ENCODE measurements around the gene ZNF385D. TPM values are rescaled to one million over a fixed set of nuclear protein-coding genes. Genes with fewer than 3 reads are reported as not detected.

Gene ZNF385D
- total RNA-seq, 1 experiment from 2014 or later: not detected

GRCh38 chr3:21791356-21791755 lies 40.3 kb upstream of the ZNF385D start (continued):
- TF ChIP-seq SRF (IDR thresholded peaks at IDR 0.05; ENCODE audit: low read depth): no peak
- TF ChIP-seq EZH2phosphoT487 (IDR thresholded peaks at IDR 0.05; ENCODE audit: borderline replicate concordance): no peak
- no peak for TF ChIP-seq ZNF274 (IDR thresholded peaks at IDR 0.05; ENCODE audit: low read depth, low read length)
- TF ChIP-seq CEBPB (IDR thresholded peaks at IDR 0.05; ENCODE audit: low read depth): no peak
- TF ChIP-seq ELF1 (IDR thresholded peaks at IDR 0.05; ENCODE audit: borderline replicate concordance, low read depth): no peak
- no peak for TF ChIP-seq YY1 (IDR thresholded peaks at IDR 0.05; ENCODE audit: extremely low read depth, insufficient replicate concordance, low read depth, low read length)
- TF ChIP-seq SIN3A (IDR thresholded peaks at IDR 0.05; ENCODE audit: low read depth): no peak

- Histone ChIP-seq H3K9ac (ENCODE audit: low read length) (no peak overlapping the region), H3K4me1 (ENCODE audit: control insufficient read depth in 1 of 2, insufficient read depth in 2 of 2, low read length in 2 of 2) (no peaks in the 10 kb centered on the region), H2AFZ (ENCODE audit: low read depth, low read length, poor library complexity, severe bottlenecking) (no peak overlapping the region), H3K27ac (ENCODE audit: low read depth, low read length) (no peak overlapping the region), H3K9me3 (ENCODE audit: control insufficient read depth in 1 of 2, insufficient read depth in 1 of 2, low read depth in 1 of 2, low read length in 2 of 2) (peaks cover 0 to 10% of the 10 kb centered on the region in 2 experiments; a peak in 2 of 4 replicates), H3K9me2 (ENCODE audit: insufficient read depth) (no peaks in the 10 kb centered on the region), H3K4me3 (replicated peaks in 1 of 2; ENCODE audit: low read depth in 1 of 2, low read length in 2 of 2) (no peak overlapping the region), H3K79me2 (ENCODE audit: insufficient read depth, low read length) (no peaks in the 10 kb centered on the region), H3K4me2 (ENCODE audit: low read length) (no peak overlapping the region), H4K20me1 (ENCODE audit: insufficient read depth) (no peaks in the 10 kb centered on the region), H3K36me3 (ENCODE audit: control insufficient read depth in 1 of 2, insufficient read depth in 2 of 2, low read length in 2 of 2) (no peaks in the 10 kb centered on the region), H3K27me3 (ENCODE audit: insufficient read depth, low read length) (no peaks in the 10 kb centered on the region)
- TF ChIP-seq EZH2phosphoT487 (IDR thresholded peaks at IDR 0.05; ENCODE audit: borderline replicate concordance): no peak
- no peak for TF ChIP-seq POLR2AphosphoS5 (IDR thresholded peaks at IDR 0.05; ENCODE audit: low read depth, low read length)
- TF ChIP-seq CBX3 (IDR thresholded peaks at IDR 0.05; ENCODE audit: low read depth): no peak
- TF ChIP-seq YY1 (IDR thresholded peaks at IDR 0.05; ENCODE audit: extremely low read depth, insufficient replicate concordance, low read depth, low read length): no peak
- TF ChIP-seq CTCF (IDR thresholded peaks at IDR 0.05 in 2 of 3, conservative IDR thresholded peaks at IDR 0.05 in 1 of 3; ENCODE audit: borderline replicate concordance in 1 of 3, insufficient read depth in 1 of 3, low read depth in 2 of 3, low read length in 2 of 3): no peak
- TF ChIP-seq ZFX (IDR thresholded peaks at IDR 0.05): no peak
- no peak for TF ChIP-seq JUND (IDR thresholded peaks at IDR 0.05)
- no peak for TF ChIP-seq REST (IDR thresholded peaks at IDR 0.05; ENCODE audit: low read depth)
- no peak for TF ChIP-seq RAD21 (IDR thresholded peaks at IDR 0.05; ENCODE audit: low read depth)
- no peak for TF ChIP-seq ELF1 (IDR thresholded peaks at IDR 0.05; ENCODE audit: borderline replicate concordance, low read depth)
- no peak for TF ChIP-seq CEBPB (IDR thresholded peaks at IDR 0.05; ENCODE audit: low read depth)
- no peak for TF ChIP-seq POLR2A (IDR thresholded peaks at IDR 0.05; ENCODE audit: borderline replicate concordance, extremely low read depth, insufficient read depth, insufficient read length)
- no peak for TF ChIP-seq ATF3 (IDR thresholded peaks at IDR 0.05)
- ATAC-seq (no peak), DNase-seq (ENCODE audit: low read depth, low spot score) (no peak)
- ChIA-PET POLR2A (no interaction called here), CTCF (no interaction called here), RAD21 (ENCODE audit: low non-redundant PET in 1 of 2, low total read pairs in 2 of 2, uncharacterized antibody in 2 of 2, unreplicated experiment in 2 of 2) (no interaction called here)
- intact Hi-C loops (cut with micrococcal nuclease): no loop called here
- BruUV-seq (replicated peaks): no TSS peak
These were observed 39.5 kb upstream of the ZNF385D start for GRCh38 chr3:21790466-21790865.

Measured in HCT116 (cell line).